SK-N-SH (cell line): ENCODE measurements around the gene YES1. TPM values are rescaled to one million over a fixed set of nuclear protein-coding genes. Genes with fewer than 3 reads are reported as not detected.

Source experiments
- CTCF ChIA-PET: fragments of 300-600, 350-600 bp; formaldehyde crosslinking; extraction: SDS; loops from one replicate; lab custom pipeline; 2021; lab: Yijun Ruan, JAX
- POLR2A ChIA-PET: fragments of 350-600 bp; sonication (Branson Sonifier 250); formaldehyde crosslinking; extraction: SDS; loops from one replicate; lab custom pipeline; 2020; ENCODE audit warnings: antibody characterized with exemption, inconsistent platforms; lab: Yijun Ruan, JAX
- DNase-seq: peaks from one replicate; pipeline ENCODE4 v3.0.0; 2012
- H2AFZ ChIP-seq: fragments of 200-600 bp; sonication (generic); 2 replicates; pipeline ENCODE4 v1.8.1; 2016; ENCODE audit warnings: antibody characterized with exemption, mild to moderate bottlenecking, low read depth
- H3F3A ChIP-seq: fragments of 200-600 bp; sonication (generic); replicated peaks from 2 replicates; pipeline ENCODE3; 2016; ENCODE audit warnings: antibody characterized with exemption, mild to moderate bottlenecking; ENCODE audit not compliant: insufficient read depth
- H3K27ac ChIP-seq, 2 experiments: fragments of 200-500 bp in 1 of 2; fragments of 200-600 bp in 1 of 2; sonication (Bioruptor generic) in 1 of 2; sonication (generic), shearing (Covaris generic) in 1 of 2; 2 replicates each; pipeline versions ENCODE4 v1.5.1 to v1.6.1; 2014 to 2016; ENCODE audit warnings: low read depth in 2 of 2, inconsistent platforms in 1 of 2, low read length in 1 of 2, mild to moderate bottlenecking in 1 of 2, mixed read lengths in 1 of 2
- H3K27me3 ChIP-seq: fragments of 200-600 bp; sonication (generic), shearing (Covaris generic); 2 replicates; pipeline ENCODE4 v1.6.1; 2016; ENCODE audit warnings: mixed run types; ENCODE audit not compliant: insufficient read depth
- H3K36me3 ChIP-seq, 2 experiments: fragments of 200-500 bp in 1 of 2; fragments of 200-600 bp in 1 of 2; sonication (Bioruptor generic) in 1 of 2; sonication (generic) in 1 of 2; replicated peaks in 1 of 2; 2 replicates each; pipeline versions ENCODE3 to v1.5.1; 2014 to 2016; ENCODE audit warnings: low read length in 1 of 2, mild to moderate bottlenecking in 1 of 2; ENCODE audit not compliant: insufficient read depth in 2 of 2, control insufficient read depth in 1 of 2
- H3K4me1 ChIP-seq, 2 experiments: fragments of 200-500 bp in 1 of 2; fragments of 200-600 bp in 1 of 2; sonication (Bioruptor generic) in 1 of 2; sonication (generic), shearing (Covaris generic) in 1 of 2; 2 replicates each; pipeline versions ENCODE4 v1.5.1 to v1.6.1; 2014 to 2016; ENCODE audit warnings: low read depth in 1 of 2, low read length in 1 of 2, mixed run types in 1 of 2; ENCODE audit not compliant: insufficient read depth in 2 of 2, control insufficient read depth in 1 of 2
- H3K4me2 ChIP-seq: fragments of 200-600 bp; sonication (generic), shearing (Covaris generic); 2 replicates; pipeline ENCODE4 v1.6.1; 2017; ENCODE audit warnings: mixed run types
- H3K4me3 ChIP-seq, 2 experiments: fragments of 200-500 bp in 1 of 2; fragments of 200-600 bp in 1 of 2; sonication (Bioruptor generic) in 1 of 2; sonication (generic), shearing (Covaris generic) in 1 of 2; 2 replicates each; pipeline versions ENCODE4 v1.5.1 to v1.8.1; 2014 to 2016; ENCODE audit warnings: low read depth in 2 of 2, inconsistent platforms in 1 of 2, low read length in 1 of 2, mild to moderate bottlenecking in 1 of 2, mixed read lengths in 1 of 2, moderate library complexity in 1 of 2
- H3K79me2 ChIP-seq: fragments of 200-600 bp; sonication (generic); 2 replicates; pipeline ENCODE4 v1.8.1; 2017; ENCODE audit warnings: mild to moderate bottlenecking; ENCODE audit not compliant: insufficient read depth
- H3K9ac ChIP-seq: fragments of 200-600 bp; sonication (generic); 2 replicates; pipeline ENCODE4 v1.6.1; 2017; ENCODE audit warnings: mixed run types
- H3K9me2 ChIP-seq: fragments of 200-600 bp; sonication (generic); 2 replicates; pipeline ENCODE4 v1.6.1; 2017; ENCODE audit warnings: mixed run types
- H3K9me3 ChIP-seq: fragments of 200-600 bp; sonication (generic); 2 replicates; pipeline ENCODE4 v1.6.1; 2017; ENCODE audit warnings: mixed run types, mild to moderate bottlenecking, moderate library complexity
- H4K20me1 ChIP-seq: fragments of 200-600 bp; sonication (generic); 2 replicates; pipeline ENCODE4 v1.6.1; 2017; ENCODE audit warnings: mild to moderate bottlenecking, mixed run types; ENCODE audit not compliant: insufficient read depth
- ELF1 ChIP-seq: IDR thresholded peaks from 2 replicates; pipeline ENCODE4 v1.4.0; 2012
- EZH2phosphoT487 ChIP-seq: fragments of 200-600 bp; sonication (generic); IDR thresholded peaks from 2 replicates; pipeline ENCODE4 v1.6.1; 2017; ENCODE audit warnings: low read depth, mixed run types, mild to moderate bottlenecking, antibody characterized with exemption, moderate library complexity, borderline replicate concordance
- FOXM1 ChIP-seq: IDR thresholded peaks from 2 replicates; pipeline ENCODE4 v1.4.0; 2012; ENCODE audit warnings: low read depth, mild to moderate bottlenecking
- GABPA ChIP-seq: IDR thresholded peaks from 2 replicates; pipeline ENCODE4 v1.4.0; 2012; ENCODE audit warnings: low read depth, mild to moderate bottlenecking
- MXI1 ChIP-seq: IDR thresholded peaks from 2 replicates; pipeline ENCODE4 v1.6.1; 2012; ENCODE audit warnings: mild to moderate bottlenecking, low read depth, low read length, improper control_type of control experiment
- NFIC ChIP-seq: IDR thresholded peaks from 2 replicates; pipeline ENCODE4 v1.4.0; 2012; ENCODE audit warnings: borderline replicate concordance
- NRF1 ChIP-seq: IDR thresholded peaks from 2 replicates; pipeline ENCODE4 v1.6.1; 2012; ENCODE audit warnings: low read depth, mild to moderate bottlenecking, low read length
- RFX5 ChIP-seq: IDR thresholded peaks from 2 replicates; pipeline ENCODE4 v1.6.1; 2012; ENCODE audit warnings: mild to moderate bottlenecking, improper control_type of control experiment, low read length
- SMC3 ChIP-seq: IDR thresholded peaks from 2 replicates; pipeline ENCODE4 v1.6.1; 2012; ENCODE audit warnings: low read depth, low read length, improper control_type of control experiment
- TCF12 ChIP-seq: IDR thresholded peaks from 2 replicates; pipeline ENCODE4 v1.4.0; 2012
- WGBS: methylation state at CpG from one replicate; pipeline ENCODE4 v1.1.6; 2017; ENCODE audit warnings: low lambda C conversion rate; 5-methylcytosine and 5-hydroxymethylcytosine counted together
- polyA plus RNA-seq, 3 experiments: library from polyadenylated mRNA; depleted of rRNA; stranded (reverse); fragments of >200 nt; gene quantifications; 2 replicates each; pipeline ENCODE4 v1.2.3, GENCODE V29; 2012
- TF ChIP-seq, protein P1 (sequence below): IDR thresholded peaks from 2 replicates; pipeline ENCODE4 v1.6.1; 2012; ENCODE audit warnings: mild to moderate bottlenecking, low read depth, low read length, moderate library complexity
- TF ChIP-seq, protein P2 (sequence below): IDR thresholded peaks from 2 replicates; pipeline ENCODE4; 2012

The YES1 gene
- polyA plus RNA-seq, 1 of the 3 experiments (the other 2 are of a cell fraction), result 7.9 TPM

DNA sequence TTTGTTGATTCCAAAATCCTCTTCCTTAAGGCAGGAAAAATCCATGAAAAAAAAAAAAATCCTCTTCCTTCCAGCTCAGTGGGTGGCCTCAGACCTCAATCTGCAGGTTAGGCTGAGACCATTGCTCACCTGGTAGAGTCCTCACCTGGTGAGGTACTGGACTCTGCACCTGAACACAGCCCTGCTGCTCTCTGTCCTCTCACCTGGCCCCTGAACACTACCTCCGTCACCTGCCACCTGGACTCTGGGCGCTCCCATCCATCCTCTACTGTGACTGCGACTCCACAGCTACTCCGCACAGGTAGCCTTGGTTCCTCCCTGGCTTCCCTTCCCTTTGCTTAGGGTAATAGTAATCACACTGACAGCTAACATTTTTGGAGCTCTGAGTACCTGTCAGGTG lies 132.5 kb downstream of the YES1 start:
- H2AFZ ChIP-seq, result no peak overlapping the region
- no peak overlapping the region for H3K4me2 ChIP-seq
- H3K9ac ChIP-seq, result no peak overlapping the region
- H3K9me3 ChIP-seq, result no peaks in the 10 kb centered on the region
- no peaks in the 10 kb centered on the region for H3K4me1 ChIP-seq
- ChIA-PET CTCF (interaction anchor here (0.6 kb wide), 1 partner anchor 84 kb away, joined by 3 read pairs; no protein-coding TSS in a partner anchor), POLR2A (no interaction called here)
- DNase-seq, result no peak
- H3K27ac ChIP-seq, result no peak overlapping the region
- H3K27me3 ChIP-seq, result no peaks in the 10 kb centered on the region
- H4K20me1 ChIP-seq, result no peaks in the 10 kb centered on the region
- WGBS, result 91% methylated on average over 4 of the region's 4 CpGs
- no peaks in the 10 kb centered on the region for H3K79me2 ChIP-seq
- peaks cover 5% of the 10 kb centered on the region for H3F3A ChIP-seq
- TF ChIP-seq FOXM1, result no peak
- TF ChIP-seq, protein P1, sequence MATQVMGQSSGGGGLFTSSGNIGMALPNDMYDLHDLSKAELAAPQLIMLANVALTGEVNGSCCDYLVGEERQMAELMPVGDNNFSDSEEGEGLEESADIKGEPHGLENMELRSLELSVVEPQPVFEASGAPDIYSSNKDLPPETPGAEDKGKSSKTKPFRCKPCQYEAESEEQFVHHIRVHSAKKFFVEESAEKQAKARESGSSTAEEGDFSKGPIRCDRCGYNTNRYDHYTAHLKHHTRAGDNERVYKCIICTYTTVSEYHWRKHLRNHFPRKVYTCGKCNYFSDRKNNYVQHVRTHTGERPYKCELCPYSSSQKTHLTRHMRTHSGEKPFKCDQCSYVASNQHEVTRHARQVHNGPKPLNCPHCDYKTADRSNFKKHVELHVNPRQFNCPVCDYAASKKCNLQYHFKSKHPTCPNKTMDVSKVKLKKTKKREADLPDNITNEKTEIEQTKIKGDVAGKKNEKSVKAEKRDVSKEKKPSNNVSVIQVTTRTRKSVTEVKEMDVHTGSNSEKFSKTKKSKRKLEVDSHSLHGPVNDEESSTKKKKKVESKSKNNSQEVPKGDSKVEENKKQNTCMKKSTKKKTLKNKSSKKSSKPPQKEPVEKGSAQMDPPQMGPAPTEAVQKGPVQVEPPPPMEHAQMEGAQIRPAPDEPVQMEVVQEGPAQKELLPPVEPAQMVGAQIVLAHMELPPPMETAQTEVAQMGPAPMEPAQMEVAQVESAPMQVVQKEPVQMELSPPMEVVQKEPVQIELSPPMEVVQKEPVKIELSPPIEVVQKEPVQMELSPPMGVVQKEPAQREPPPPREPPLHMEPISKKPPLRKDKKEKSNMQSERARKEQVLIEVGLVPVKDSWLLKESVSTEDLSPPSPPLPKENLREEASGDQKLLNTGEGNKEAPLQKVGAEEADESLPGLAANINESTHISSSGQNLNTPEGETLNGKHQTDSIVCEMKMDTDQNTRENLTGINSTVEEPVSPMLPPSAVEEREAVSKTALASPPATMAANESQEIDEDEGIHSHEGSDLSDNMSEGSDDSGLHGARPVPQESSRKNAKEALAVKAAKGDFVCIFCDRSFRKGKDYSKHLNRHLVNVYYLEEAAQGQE, result no peak
- no peak for TF ChIP-seq EZH2phosphoT487
- no peak for TF ChIP-seq SMC3
- no peak for TF ChIP-seq RFX5
- TF ChIP-seq NFIC, result no peak
- TF ChIP-seq GABPA, result no peak
- TF ChIP-seq, all 33 proteins: peak for 0
- no peak overlapping the region for H3K4me3 ChIP-seq
- no peaks in the 10 kb centered on the region for H3K9me2 ChIP-seq
- H3K36me3 ChIP-seq, result peaks cover 1 to 35% of the 10 kb centered on the region in 2 experiments

- Histone ChIP-seq H3K79me2 (no peaks in the 10 kb centered on the region), H3K36me3 (peaks cover 10 to 41% of the 10 kb centered on the region in 2 experiments), H3K27ac (no peak overlapping the region), H3K9ac (no peak overlapping the region), H4K20me1 (no peaks in the 10 kb centered on the region), H3K4me3 (no peak overlapping the region), H3F3A (peaks cover 5% of the 10 kb centered on the region), H2AFZ (no peak overlapping the region), H3K4me1 (no peaks in the 10 kb centered on the region), H3K4me2 (no peak overlapping the region), H3K27me3 (no peaks in the 10 kb centered on the region), H3K9me3 (no peaks in the 10 kb centered on the region), H3K9me2 (no peaks in the 10 kb centered on the region)
- 97% methylated on average over 10 of the region's 15 CpGs for WGBS
- ChIA-PET POLR2A (no interaction called here), CTCF (interaction anchor here (1.5 kb wide), 1 partner anchor 55 kb away, joined by 5 read pairs; no protein-coding TSS in a partner anchor)
- no peak for DNase-seq
- TF ChIP-seq ELF1 (no peak), NFIC (no peak), NRF1 (no peak), MXI1 (no peak), TCF12 (no peak)
- TF ChIP-seq, protein P2, sequence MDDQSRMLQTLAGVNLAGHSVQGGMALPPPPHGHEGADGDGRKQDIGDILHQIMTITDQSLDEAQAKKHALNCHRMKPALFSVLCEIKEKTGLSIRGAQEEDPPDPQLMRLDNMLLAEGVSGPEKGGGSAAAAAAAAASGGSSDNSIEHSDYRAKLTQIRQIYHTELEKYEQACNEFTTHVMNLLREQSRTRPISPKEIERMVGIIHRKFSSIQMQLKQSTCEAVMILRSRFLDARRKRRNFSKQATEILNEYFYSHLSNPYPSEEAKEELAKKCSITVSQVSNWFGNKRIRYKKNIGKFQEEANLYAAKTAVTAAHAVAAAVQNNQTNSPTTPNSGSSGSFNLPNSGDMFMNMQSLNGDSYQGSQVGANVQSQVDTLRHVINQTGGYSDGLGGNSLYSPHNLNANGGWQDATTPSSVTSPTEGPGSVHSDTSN, result no peak
Observed at GRCh38 chr18:678482-679182, 133.4 kb downstream of the YES1 start.
